Gastroesophageal sphincter (tissue), 4 donors: ENCODE measurements around the gene RINL. TPM values are rescaled to one million over a fixed set of nuclear protein-coding genes. Genes with fewer than 3 reads are reported as not detected.

Source experiments
- ATAC-seq: fragments of 150-250 bp; one replicate; pipeline ENCODE4 v1.9.1; 2016; ENCODE audit warnings: mild to moderate bottlenecking, moderate library complexity
- H3K27ac ChIP-seq, 4 donors: fragments of 200-600 bp; sonication (generic) in 3 of 4; 1 replicate in 3 of 4; 2 replicates in 1 of 4; pipeline ENCODE4 v1.5.1; 2016 to 2019
- H3K27me3 ChIP-seq: fragments of 200-600 bp; sonication (generic); one replicate; pipeline ENCODE4 v1.5.1; 2019
- H3K36me3 ChIP-seq, 2 donors: fragments of 200-600 bp; sonication (generic); one replicate each; pipeline ENCODE4 v1.5.1; 2019; ENCODE audit warnings: control low read depth in 1 of 2
- H3K4me1 ChIP-seq, 3 donors: fragments of 200-600 bp; sonication (generic); 1 replicate in 2 of 3; 2 replicates in 1 of 3; pipeline ENCODE4 v1.5.1; 2016 to 2019; ENCODE audit warnings: control low read depth in 2 of 3
- H3K4me3 ChIP-seq, 2 donors: fragments of 200-600 bp; sonication (generic); one replicate each; pipeline ENCODE4 v1.5.1; 2019; ENCODE audit warnings: mild to moderate bottlenecking in 1 of 2, moderate library complexity in 1 of 2
- H3K9me3 ChIP-seq, 3 donors: fragments of 200-600 bp; sonication (generic); one replicate each; pipeline ENCODE4 v1.5.1; 2017 to 2019; ENCODE audit warnings: control low read depth in 2 of 3
- CTCF ChIP-seq, 4 experiments: fragments of 200-600 bp in 2 of 4; fragments of 450-650 bp in 2 of 4; sonication (generic) in 1 of 4; IDR thresholded peaks; one replicate each; pipeline ENCODE4 v1.5.1; 2017 to 2019; ENCODE audit warnings: antibody characterized with exemption in 4 of 4, mild to moderate bottlenecking in 2 of 4, moderate library complexity in 2 of 4
- EP300 ChIP-seq: sonication (generic); formaldehyde crosslinking; IDR thresholded peaks from one replicate; pipeline ENCODE4 v1.6.1; 2017; ENCODE audit warnings: antibody characterized with exemption, mild to moderate bottlenecking
- POLR2A ChIP-seq, 2 donors: fragments of 450-650 bp; IDR thresholded peaks; one replicate each; pipeline ENCODE4 v1.6.1; 2017; ENCODE audit warnings: antibody characterized with exemption in 2 of 2, mild to moderate bottlenecking in 2 of 2, moderate library complexity in 1 of 2
- POLR2AphosphoS5 ChIP-seq: sonication (generic); formaldehyde crosslinking; IDR thresholded peaks from one replicate; pipeline ENCODE4 v1.6.1; 2017; ENCODE audit warnings: antibody characterized with exemption
- WGBS, 2 donors: methylation state at CpG; one replicate each; pipeline ENCODE4 v1.1.5; 2018; ENCODE audit warnings: low coverage in 1 of 2; 5-methylcytosine and 5-hydroxymethylcytosine counted together
- total RNA-seq, 4 donors: library from RNA; depleted of rRNA; stranded (reverse); fragments of >200 nt; gene quantifications; one replicate each; pipeline ENCODE4 v1.1.0, GENCODE V29; 2016

The RINL gene
- total RNA-seq, 4 donors from 2014 or later = 1.2 to 8.2 (median 4.1) TPM

- 80 to 88% methylated on average over 3 to 5 of the region's 13 CpGs for WGBS, 2 donors
- Histone ChIP-seq H3K4me1 (no peaks in the 10 kb centered on the region), H3K27me3 (no peaks in the 10 kb centered on the region), H3K4me3 (no peak overlapping the region), H3K36me3 (peaks cover 0 to 33% of the 10 kb centered on the region in 2 donors), H3K9me3 (no peaks in the 10 kb centered on the region), H3K27ac (no peak overlapping the region)
- TF ChIP-seq POLR2AphosphoS5 (no peak), POLR2A (IDR thresholded peaks at IDR 0.05) (no peak), EP300 (no peak)
- ATAC-seq = no peak
Observed at GRCh38 chr19:38917921-38918491, 39.9 kb upstream of the RINL start.

GRCh38 chr19:38917516-38917915 is 39.4 kb upstream of the RINL start:
- 77% methylated on average over 6 of the region's 9 CpGs; no CpG with 5 or more reads in 1 of the 2 donors for WGBS, 2 donors
- ATAC-seq = no peak
- TF ChIP-seq EP300 (no peak), POLR2AphosphoS5 (no peak), POLR2A (IDR thresholded peaks at IDR 0.05) (no peak), CTCF (IDR thresholded peaks at IDR 0.05) (no peak)
- peaks cover 0 to 31% of the 10 kb centered on the region in 2 donors for H3K36me3 ChIP-seq
- no peaks in the 10 kb centered on the region for H3K9me3 ChIP-seq
- H3K4me3 ChIP-seq = no peak overlapping the region
- no peak overlapping the region for H3K27ac ChIP-seq
- H3K4me1 ChIP-seq = no peaks in the 10 kb centered on the region
- H3K27me3 ChIP-seq = peaks cover under 1% of the 10 kb centered on the region

- Histone ChIP-seq H3K9me3 (no peaks in the 10 kb centered on the region), H3K27me3 (peaks cover 19% of the 10 kb centered on the region)
- no peak for ATAC-seq
Observed at GRCh38 chr19:38915329-38916321, 37.5 kb upstream of the RINL start.

GRCh38 chr19:38913958-38914357 is 35.9 kb upstream of the RINL start:
- Histone ChIP-seq H3K4me1 (peaks cover 0 to 4% (median 0%) of the 10 kb centered on the region in 3 donors), H3K36me3 (peaks cover 0 to 16% of the 10 kb centered on the region in 2 donors), H3K9me3 (no peaks in the 10 kb centered on the region), H3K27me3 (peaks cover 22% of the 10 kb centered on the region), H3K4me3 (no peak overlapping the region), H3K27ac (no peak overlapping the region)
- TF ChIP-seq EP300 (no peak), POLR2AphosphoS5 (no peak), CTCF (IDR thresholded peaks at IDR 0.05) (no peak), POLR2A (IDR thresholded peaks at IDR 0.05) (no peak)
- 89 to 100% methylated on average over 1 to 7 of the region's 8 CpGs for WGBS, 2 donors
- ATAC-seq = no peak

More at GRCh38 chr19:38915329-38916321, 37.5 kb upstream of the RINL start:
- H3K4me3 ChIP-seq = no peak overlapping the region
- TF ChIP-seq POLR2A (IDR thresholded peaks at IDR 0.05) (no peak), CTCF (IDR thresholded peaks at IDR 0.05) (no peak), EP300 (no peak)
- peaks cover 0 to 16% of the 10 kb centered on the region in 2 donors for H3K36me3 ChIP-seq
- no peak overlapping the region for H3K27ac ChIP-seq
- WGBS, 2 donors = 86 to 100% methylated on average over 1 to 4 of the region's 44 CpGs
- peaks cover 0 to 4% (median 0%) of the 10 kb centered on the region in 3 donors for H3K4me1 ChIP-seq
